ENCODE data around the gene NARS2.
"Not testable (repeated sequence)": the region's sequence is repeated elsewhere in the genome, so short reads cannot be mapped to it uniquely, and the experiment has no call there.

Gene NARS2

DNA sequence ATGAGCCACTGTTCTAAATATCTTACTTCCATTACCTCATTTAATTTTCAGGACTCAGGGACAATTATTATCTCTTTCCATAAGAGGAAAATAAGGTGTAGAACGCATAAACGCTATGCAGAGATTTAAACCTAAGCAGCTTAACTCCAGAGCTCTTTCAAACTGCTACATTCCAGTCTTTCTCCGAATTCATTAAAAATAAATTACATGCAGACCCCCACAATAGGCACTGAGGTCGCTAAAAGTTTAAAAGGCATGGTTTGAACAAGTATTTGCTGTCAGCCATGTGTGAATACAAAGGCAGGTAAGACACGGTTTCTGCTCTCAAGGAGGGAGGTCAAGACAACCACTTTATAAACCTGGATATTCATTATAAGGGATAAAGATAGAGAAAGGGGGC is 983 bp downstream of the NARS2 start:
- DNase-seq, result no peak

DNA sequence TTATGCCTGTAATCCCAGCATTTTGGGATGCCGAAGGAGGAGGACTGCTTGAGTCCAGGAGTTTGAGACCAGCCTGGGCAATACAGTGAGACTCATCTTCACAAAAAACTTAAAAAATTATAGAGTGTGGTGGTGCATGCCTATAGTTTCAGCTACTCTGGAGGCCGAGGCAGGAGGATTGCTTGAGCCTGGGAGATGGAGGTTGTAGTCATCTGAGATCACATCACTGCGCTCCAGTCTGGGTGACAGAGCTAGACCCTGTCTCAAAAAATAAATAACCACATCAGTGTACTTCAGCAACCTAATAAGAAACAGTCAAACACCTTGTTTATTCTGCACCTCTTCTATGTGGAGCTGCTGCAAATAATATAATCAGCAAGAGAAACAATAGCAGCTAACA is 1.4 kb downstream of the NARS2 start:
- DNase-seq, result no peak

GRCh38 chr11:78572394-78572793 is 2.3 kb downstream of the NARS2 start:
- no peak for DNase-seq

DNA sequence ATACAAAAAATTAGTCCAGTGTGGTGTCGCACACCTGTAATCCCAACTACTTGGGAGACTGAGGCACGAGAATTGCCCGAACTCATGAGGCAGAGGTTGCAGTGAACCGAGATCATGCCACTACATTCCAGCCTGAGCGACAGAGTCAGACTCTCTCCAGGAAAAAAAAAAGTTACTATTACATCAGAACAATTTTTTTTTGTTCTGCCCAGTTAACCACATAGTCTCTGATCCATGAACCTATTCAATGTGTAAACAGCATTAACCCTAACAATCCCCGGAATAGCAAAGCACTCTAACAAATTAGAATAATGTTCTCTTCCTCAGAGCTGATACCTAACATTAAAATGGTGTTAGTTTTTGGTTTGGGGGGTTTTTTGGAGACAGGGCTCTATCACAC is 4.6 kb downstream of the NARS2 start:
- DNase-seq, result no peak

GRCh38 chr11:78567209-78567608 is 7.5 kb downstream of the NARS2 start:
- DNase-seq, result no peak

- peak; percentile 36 to 61 for DNase-seq
These were observed 9.9 kb downstream of the NARS2 start for GRCh38 chr11:78564490-78565467.

DNA sequence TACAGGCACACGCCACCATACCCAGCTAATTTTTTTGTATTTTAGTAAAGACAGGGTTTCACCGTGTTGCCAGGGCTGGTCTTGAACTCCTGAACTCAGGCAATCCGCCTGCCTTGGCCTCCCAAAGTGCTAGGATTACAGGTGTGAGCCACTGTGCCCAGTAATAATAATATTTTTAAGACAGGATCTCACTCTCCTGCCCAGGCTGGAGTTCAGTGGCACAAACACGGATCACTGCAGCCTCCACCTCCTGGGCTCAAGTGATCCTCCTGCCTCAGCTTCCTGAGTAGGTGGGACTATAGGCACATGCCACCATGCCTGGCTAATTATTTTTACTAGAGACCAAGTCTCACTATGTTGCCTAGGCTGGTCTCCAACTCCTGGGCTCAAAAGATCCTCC is 10.6 kb downstream of the NARS2 start:
- DNase-seq, result not testable (repeated sequence)

DNA sequence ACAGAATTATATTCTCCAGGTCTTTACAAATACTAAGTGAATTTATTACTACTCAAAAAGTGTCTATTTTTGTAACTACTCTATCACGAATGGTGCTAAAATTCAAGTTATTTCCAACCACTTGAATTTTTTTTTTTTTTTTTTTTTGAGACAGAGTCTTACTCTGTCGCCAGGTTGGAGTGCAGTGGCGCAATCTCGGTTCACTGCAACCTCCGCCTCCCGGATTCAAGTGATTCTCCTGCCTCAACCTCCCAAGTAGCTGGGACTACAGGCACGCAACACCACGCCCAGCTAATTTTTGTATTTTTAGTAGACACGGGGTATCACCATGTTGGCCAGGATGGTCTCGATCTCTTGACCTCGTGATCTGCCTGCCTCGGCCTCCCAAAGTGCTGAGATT is 11.6 kb downstream of the NARS2 start:
- DNase-seq, result not testable (repeated sequence)

DNA sequence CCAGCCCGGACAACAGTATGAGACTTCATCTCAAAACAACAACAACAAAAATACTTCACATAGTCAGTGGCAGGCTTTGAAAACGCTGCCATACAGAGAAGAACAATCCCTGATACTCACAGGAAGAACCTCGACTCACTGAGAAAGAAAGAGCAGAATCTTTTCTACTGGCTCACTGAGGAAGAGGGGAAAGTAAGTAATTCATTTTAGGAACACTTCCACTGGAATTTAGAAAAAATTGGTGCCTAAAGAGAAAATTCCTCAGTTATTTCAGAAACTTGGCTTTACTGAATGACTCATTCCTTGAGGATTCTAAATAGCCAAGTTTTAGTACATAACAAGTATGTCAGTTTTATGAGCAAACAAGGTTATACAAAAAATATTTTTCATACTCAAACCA is 12.3 kb downstream of the NARS2 start:
- no peak for DNase-seq

DNA sequence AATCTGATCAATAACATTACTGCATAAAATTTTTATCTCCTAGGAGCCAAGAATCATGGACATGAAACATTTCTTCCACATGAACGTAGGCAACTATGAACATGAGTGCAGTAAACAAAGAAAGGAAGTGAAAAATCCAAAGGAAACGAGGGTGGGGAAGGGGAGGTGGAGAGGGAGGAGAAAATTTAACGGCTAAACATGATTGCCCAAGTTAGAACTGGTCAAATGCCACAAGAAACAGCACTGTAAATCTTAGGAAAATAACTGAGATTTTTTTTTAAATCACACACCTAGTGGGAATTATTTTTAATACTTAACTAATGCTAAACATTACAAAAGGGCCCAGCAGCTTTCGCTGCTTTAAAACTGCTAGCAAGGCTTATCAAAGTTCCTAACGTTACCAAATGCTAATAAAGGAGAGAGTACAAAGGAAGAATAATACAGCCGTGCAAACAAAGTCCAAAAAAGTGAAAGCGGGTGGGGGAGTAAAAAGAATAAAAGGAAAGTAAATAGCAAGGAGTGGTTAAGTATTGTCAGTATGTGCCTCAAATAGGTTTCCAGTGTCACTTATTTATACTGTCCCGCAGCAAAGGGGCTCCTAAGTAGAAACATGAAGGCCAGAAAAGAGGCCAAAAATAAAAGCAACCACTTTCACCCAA is 13.7 kb downstream of the NARS2 start:
- DNase-seq, result no peak

- no peak for DNase-seq
These were observed 14.5 kb downstream of the NARS2 start for GRCh38 chr11:78560153-78560552.

DNA sequence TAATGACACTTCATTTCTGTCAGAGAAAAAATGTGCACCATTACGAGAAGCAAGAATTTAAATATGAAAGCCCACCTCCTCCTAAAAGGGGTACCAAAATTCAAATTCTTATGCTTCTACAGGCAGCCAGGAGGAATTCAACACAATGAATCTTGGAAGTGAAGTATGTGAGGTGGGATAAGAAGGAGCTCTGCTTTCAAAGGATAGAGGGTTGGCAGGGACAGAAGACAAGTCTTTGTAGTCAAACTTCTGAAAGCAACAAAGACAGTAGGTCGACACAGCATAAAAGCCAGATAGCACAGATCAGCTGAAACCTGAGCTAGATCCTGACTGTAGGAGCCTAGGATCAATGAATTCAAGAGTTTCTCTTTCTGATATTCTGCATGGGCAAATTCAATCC is 17.4 kb downstream of the NARS2 start:
- DNase-seq, result no peak

DNA sequence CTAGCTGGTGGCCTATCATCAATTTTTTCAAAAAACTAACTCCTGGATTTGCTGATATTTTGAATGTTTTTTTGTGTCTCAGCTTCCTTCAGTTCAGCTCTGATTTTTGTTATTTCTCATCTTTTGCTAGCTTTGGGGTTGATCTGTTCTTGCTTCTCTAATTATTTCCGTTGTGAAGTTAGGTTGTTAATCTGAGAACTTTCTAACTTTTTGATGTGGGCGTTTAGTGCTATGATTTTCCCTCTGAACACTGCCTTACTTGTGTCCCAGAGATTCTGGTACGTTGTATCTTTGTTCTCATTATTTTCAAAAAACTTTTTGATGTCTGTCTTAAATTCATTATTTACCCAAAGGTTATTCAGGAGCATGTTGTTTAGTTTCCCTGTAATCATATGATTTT is 19.1 kb downstream of the NARS2 start:
- DNase-seq, result no peak

- no peak for DNase-seq
These were observed 21.8 kb downstream of the NARS2 start for GRCh38 chr11:78552881-78553280.

DNA sequence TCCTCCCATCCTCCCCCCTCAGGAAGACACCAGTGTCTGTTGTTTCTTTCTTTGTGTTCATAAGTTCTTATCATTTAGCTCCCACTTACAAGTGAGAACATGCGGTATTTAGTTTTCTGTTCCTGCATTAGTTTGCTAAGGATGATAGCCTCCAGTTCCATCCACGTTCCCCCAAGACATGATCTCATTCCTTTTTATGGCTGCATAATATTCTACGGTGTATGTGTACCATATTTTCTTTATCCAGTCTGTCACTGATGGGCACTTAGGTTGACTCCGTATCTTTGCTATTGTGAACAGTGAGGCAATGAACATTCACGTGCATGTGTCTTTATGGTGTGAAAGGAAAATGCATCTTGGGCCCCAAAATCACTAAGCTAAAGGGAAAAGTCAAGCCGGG is 22.5 kb downstream of the NARS2 start:
- not testable (repeated sequence) for DNase-seq

DNA sequence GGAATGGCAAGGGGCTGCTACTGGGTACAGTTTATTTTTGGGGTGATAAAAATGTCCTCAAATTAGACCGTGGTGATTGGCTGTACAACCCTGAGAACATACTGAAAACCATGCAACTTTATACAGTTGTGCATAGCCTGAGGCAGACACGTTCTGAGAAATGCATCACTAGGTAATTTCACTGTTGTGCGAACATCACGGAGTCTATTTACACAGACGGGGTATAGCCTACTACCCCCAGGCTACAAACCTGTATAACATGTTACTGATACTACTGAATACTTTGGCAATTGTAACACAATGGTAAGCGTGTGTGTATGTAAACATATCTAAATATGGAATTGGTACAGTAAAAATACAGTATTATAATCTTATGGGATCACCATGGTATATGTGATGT is 23.6 kb downstream of the NARS2 start:
- no peak for DNase-seq

DNA sequence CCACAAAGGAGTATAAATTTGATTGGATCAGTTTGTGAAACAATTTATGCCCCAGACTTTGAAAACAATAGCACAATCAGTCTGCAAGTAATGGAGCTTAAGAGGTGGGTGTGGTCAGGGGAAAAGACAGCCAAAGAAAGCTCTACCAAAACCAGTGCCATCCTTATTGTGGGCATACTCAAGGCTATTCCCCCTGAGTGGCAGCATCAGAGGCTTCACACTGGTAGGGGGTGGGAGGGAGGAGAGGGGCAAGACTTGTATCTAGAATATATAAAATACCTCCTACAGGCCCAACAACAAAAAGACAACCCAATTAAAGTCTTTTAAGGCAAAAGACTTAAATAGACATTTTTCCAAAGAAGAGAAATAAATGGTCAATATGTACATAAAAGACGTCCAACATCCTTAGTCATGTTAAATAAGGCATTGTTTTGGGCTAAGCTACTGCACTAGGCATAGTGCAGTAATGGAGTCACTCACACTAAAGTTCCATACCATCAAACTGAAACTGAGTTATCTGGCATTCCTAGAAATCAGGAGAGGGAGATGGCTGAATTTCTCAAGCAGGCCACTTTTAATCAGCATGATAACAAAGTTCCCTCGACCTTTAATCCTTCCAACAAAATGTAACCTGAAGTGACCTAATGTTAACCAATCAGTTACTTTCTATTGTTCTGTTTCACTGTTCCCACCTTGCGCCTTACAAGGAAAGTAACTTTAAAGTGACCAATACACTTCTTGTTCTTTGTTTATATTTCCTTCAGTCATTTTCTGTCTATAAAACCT is 24.8 kb downstream of the NARS2 start:
- DNase-seq, result no peak

DNA sequence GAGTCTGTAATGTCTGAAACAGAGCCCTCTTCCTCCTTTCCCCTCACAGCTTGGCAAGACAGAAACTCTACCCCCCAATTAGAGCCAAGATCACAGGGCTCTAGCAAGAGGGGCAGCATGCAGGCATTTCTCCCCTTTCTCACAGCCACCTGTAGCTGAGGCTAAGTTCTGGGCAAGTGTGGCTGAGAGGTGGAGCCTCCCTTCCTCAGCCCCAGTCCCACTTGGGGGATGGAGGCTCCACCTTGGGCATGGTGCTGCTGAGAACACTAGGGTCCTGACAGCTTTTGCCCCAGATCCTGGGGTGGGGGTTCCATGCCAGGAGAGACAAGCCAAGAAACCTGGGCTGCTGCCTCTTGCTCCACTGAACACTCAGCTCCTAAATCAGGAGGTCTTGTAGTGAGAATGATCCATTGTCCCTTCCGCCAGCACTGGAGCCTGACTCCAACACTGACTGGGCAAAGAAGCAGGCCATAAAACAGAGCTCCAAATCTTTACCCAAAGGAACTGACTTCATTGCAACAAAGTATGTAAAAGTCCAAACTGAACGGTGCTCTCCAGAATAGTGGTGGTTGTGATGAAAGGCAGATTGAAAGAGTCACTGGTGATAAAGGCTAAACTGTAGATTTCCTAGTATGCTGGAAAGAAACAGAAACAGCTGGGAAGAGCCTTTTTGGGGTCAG is 25.6 kb downstream of the NARS2 start:
- no peak for DNase-seq

DNA sequence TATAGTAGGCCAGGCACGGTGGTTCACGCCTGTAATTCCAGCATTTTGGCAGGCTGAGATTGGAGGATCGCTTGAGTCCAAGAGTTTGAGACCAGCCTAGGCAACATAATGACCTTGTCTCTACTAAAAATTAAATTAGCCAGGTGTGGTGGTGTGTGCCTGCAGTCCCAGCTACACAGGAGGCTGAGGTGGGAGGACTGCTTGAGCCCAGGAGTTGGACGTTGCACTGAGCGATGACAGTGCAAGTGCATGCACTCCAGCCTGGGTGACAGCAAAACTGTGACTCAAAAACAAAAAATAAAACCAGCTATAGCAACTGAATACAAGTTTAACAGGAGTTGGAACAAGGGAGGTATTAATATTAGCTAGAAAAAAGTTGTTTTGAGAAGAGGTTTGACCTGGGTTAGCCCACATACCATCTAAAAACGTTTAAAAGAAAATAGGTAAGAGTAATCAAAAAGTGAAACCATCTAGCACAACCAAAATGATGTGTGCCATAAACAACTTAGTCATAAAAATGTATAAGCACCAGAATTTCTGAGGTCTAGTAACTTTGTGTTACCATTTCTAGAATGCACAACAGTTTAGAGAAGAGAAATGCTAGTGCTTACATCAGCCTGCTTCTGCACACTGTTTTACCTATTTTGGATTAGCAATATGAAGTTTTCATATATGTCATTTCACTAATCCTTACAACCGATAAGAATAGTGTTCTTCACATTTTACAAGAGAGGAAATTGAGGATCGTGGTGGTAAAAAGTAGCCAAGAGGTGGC is 26.5 kb downstream of the NARS2 start:
- DNase-seq, result no peak

DNA sequence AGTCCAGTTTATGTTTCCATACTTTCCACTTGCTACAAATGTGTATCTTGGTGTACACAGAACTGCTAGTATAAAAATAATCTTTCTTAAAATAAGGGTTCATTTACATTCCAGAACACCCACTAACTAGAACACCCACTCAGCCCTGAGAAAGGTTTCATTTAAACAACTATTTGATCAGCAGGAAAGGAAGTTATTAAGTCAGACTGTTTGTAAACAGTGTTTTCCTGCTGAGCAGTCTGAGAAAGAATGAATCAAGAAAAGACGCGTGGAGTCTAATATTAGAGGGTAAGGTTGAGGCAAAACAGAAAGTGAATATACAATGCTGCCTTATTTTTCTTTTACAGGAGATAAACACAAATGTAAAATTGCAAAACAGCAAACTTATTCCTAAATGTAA is 32.7 kb downstream of the NARS2 start:
- no peak for DNase-seq

- no peak for DNase-seq
These were observed 33.1 kb downstream of the NARS2 start for GRCh38 chr11:78541537-78541936.

GRCh38 chr11:78540256-78540655 is 34.4 kb downstream of the NARS2 start:
- no peak for DNase-seq

All from activated CD4-positive, alpha-beta T cell treated with anti-CD3 and anti-CD28 coated beads for 4 hours (primary cell).